GM23248 (cell line): ENCODE data around the gene GJA9.

Experiments used
- EZH2 ChIP-seq: fragments of 200-600 bp; sonication (generic); IDR thresholded peaks from 2 replicates; pipeline ENCODE4 v1.6.1; 2018; ENCODE audit warnings: antibody characterized with exemption, mild to moderate bottlenecking; ENCODE audit not compliant: insufficient read depth, poor library complexity, severe bottlenecking
- EZH2phosphoT487 ChIP-seq: fragments of 200-600 bp; sonication (generic); IDR thresholded peaks from 2 replicates; pipeline ENCODE4 v1.6.1; 2018; ENCODE audit warnings: antibody characterized with exemption, moderate library complexity, mild to moderate bottlenecking, low read depth; ENCODE audit not compliant: insufficient read depth

DNA sequence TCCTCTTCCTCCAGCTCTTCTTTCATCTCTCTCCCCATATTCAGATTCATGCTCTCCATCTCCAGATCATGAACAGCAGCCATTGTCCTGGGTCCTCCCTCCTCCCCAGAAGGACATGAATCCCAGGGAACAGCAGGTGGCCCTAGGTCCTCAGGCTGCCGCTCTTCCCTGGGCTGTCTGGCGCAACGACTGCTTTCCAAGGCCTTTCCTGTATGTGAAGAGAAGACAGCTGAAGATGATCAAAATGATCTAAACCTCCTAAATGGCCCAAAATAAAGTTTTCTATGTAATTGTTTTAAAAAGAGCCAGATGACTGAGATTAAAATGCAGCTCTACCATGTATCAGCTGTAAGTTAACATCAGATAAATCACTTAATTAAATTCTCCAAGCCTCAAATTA, 37.7 kb upstream of the GJA9 start:
- no peak for TF ChIP-seq EZH2
- TF ChIP-seq EZH2phosphoT487 = no peak
